Non-pigmented ciliary epithelial cell (primary cell): ENCODE data around the gene RPGRIP1L.

ENCODE experiments used
- DNase-seq: peaks from one replicate; pipeline ENCODE4 v3.0.0-alpha.2; 2010; ENCODE audit warnings: low read depth

RPGRIP1L gene

DNA sequence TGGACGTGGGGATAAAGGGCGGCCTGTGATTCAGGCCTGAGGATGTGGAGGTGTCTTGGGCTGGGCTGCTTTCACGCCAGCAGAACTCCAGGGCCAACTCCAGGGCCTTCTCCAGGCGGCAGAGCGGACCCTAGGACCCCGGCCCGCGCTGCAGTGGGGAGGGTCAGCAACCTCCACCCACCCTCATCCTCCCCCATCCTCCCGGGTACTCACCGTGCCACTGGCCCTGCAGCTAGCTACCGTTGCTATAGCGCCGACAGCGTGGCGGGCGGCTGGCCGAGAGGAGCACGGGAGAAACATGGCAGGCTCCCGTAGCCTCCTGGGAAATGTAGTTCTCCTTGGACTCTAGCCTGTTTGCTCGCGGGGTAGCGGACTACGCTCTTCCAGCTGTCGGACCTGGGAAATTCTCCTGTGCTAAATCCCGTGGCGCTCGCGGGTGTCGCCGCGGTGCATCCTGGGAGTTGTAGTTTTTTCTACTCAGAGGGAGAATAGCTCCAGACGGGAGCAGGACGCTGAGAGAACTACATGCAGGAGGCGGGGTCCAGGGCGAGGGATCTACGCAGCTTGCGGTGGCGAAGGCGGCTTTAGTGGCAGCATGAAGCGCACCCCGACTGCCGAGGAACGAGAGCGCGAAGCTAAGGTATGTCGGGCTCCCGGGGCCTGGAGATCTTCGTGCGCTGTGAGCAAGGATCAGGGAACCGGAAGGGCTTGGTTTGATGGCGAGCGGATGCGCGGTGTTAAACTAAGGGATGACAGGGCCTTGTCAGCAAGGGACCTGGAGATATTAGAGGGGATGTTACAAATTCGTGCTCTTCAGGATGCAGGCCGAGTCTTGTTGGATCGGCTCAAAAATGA lies at the start of gene RPGRIP1L, which contains the start of gene FTO:
RPGRIP1L (minus strand) TSS at position 270 of the 855 bp plus-strand sequence. CDS start 3,136 bp downstream, outside the sequence.
FTO (plus strand) TSS at position 567 of the 855 bp plus-strand sequence.
- DNase-seq: peak; percentile 98

DNA sequence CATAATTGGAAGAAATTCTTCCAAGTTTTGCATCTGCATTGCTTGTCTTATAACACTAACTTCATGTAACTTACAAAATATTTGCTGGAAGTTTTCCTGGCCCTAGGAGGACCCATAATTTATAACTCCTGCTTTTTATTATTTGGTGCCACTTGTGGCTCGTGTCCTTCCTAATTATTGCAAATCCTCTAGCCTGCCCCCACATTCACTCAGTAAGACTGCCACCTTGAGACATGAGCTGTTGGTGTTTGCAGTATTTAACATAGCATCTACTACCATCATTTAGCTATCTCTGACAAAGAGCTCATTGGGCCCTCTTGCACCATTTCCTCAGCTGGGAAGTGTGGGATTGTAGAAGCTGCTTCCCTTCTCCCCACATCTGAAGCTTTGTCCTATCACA lies 49.8 kb upstream of the RPGRIP1L start:
- no peak for DNase-seq

DNA sequence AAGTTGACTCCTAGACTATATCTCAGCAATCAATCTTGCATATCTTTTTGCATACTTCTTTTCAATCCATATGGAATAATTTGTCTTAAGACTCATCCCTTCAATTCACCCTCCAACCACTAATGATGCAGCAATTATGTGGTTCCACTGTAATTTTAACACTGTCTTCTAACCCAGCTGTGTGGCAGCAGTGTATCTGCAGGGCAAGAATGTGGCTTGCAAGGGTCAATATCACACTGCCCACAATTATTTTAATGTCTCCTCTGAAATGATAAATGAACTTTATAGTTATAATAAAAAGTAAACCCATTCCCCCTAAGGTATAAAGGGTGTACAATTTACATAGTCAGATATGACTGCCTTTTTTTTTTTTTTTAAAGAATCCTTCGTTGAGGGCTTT lies 48.9 kb upstream of the RPGRIP1L start:
- DNase-seq: no peak

DNA sequence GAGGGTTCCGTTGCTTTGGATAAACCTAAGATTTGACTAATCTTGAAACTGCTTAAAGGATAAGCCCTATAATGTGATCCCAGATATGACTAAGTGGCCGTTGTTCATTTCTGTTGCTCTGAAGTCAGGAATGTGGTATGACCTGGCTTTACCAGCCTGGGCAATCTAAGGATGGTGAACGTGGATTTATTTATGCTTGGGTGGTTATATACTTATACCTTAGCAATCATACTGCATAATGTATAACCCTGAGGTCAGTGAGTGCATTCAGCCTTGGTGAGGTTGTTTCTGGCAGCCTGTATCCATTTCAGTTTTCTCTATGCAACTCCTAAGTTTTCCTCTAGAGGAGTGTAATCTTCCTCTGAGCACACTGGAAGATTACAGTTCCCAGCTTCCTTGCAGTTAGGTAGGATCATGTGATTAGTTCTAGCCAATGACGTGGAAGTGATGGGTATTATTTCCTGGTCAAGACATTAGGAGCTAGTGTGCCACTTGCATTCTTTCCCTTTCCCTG lies 42.2 kb upstream of the RPGRIP1L start:
- no peak for DNase-seq

GRCh38 chr16:53745086-53745485 lies 41.4 kb upstream of the RPGRIP1L start:
- no peak for DNase-seq

GRCh38 chr16:53744449-53744848 lies 40.8 kb upstream of the RPGRIP1L start:
- no peak for DNase-seq

DNA sequence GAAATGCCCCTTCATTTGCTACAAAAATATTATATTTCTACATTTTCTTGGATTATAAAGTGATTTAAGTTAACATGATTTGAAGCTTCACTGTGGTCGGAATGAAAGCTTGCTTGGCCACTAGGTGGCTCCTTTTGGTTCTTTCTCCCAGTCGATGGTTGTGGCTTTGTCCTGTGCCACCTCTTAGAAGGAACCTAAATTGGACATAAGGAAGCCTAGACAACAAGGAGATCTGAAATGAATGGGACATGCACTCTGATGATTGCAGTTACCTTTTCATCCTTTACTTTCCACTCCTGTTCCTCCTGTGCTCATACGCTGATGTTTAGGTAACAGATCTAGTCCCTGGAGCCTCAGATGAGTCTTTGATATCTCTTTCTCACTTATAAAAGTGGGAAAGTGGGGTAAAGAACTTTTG lies 39.5 kb upstream of the RPGRIP1L start:
- DNase-seq: no peak

DNA sequence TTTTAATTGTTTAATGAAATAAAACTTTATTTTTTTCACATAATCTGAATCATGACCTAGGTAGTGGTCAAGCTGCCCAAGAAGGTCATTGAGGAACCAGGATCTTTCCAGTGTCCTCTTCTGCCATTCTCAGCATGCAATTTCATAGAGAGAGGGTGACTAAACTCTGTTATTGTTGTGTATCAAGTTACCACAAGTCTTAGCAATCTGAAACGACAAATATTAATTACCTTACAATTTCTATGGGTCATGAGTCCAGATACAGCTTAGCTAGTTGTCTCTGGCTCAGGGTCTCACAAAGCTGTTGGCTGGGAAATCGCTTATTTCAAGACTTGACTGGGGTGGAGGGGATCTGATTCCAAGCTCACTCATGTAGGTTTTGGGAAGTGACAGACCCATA lies 37.9 kb upstream of the RPGRIP1L start:
- no peak for DNase-seq

DNA sequence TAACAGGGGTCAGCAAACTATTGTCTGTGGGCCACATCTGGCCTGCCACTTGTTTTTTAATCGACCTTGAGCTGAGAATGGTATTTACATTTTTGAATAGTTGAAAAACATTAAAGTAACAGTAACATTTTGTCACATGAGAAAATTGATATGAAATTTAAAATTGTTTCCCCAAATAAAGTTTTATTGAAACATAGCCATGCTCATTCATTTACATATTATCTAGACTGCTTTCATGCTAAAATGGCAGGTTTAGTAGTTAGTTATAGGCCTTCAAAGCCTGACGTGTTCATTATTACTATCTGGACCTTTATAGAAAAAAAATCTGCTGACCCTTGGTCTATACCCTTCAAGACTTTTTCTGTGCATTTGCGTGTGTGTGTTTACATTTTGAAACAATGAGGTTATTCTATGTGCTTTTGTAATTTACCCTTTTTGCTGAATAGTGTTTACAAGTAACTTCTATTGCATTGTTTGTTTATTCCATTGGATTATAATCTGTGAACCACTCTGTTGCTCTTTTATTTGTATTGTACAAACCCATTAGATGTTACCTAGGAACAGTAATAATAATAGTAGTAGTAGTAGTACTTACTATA lies 37.4 kb upstream of the RPGRIP1L start:
- DNase-seq: no peak

- no peak for DNase-seq
These were observed 36.8 kb upstream of the RPGRIP1L start for GRCh38 chr16:53740476-53740875.

GRCh38 chr16:53737552-53737951 lies 33.9 kb upstream of the RPGRIP1L start:
- DNase-seq: no peak

- no peak for DNase-seq
These were observed 32.6 kb upstream of the RPGRIP1L start for GRCh38 chr16:53736297-53736696.

GRCh38 chr16:53734908-53735307 lies 31.2 kb upstream of the RPGRIP1L start:
- DNase-seq: no peak

GRCh38 chr16:53732296-53732929 lies 28.8 kb upstream of the RPGRIP1L start:
- DNase-seq: no peak

- DNase-seq: no peak
These were observed 27.0 kb upstream of the RPGRIP1L start for GRCh38 chr16:53730693-53731092.

DNA sequence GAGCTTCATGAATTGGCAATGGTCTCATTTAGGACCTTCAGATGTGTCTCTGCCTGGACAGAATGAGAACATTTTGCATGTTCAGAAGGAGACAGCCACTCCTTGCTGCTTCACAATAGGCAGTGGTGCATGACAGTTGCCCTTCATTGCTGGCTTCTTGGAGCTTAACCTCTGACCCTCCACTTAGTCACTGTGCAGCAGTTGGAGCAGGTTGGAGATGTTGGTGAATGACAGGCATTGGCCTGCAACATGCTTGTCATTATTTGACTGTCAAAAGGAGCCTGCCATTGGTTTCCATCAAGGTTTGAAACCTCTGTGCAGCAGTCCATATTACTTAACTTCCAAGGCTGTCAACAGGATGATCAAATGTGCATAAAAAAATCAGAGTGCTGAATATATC lies 23.0 kb upstream of the RPGRIP1L start:
- DNase-seq: no peak

DNA sequence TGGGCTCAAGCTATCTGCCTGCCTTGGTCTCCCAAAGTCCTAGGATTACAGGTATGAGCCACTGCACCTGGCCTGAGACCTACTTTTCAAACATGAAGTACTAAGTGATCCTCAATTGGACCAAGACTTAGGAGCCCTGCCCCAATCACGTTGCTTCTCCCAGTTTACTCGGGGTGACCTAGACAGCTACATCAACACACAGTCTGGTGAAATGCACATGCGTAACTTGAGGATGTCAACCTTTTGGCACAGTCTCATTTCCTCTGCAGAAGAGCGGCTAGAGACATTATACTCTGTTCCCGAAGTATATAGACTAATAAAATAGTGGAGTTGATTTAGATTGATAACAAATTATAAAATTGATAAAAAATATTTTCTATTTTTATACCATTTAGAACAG lies 17.4 kb upstream of the RPGRIP1L start:
- no peak for DNase-seq

DNA sequence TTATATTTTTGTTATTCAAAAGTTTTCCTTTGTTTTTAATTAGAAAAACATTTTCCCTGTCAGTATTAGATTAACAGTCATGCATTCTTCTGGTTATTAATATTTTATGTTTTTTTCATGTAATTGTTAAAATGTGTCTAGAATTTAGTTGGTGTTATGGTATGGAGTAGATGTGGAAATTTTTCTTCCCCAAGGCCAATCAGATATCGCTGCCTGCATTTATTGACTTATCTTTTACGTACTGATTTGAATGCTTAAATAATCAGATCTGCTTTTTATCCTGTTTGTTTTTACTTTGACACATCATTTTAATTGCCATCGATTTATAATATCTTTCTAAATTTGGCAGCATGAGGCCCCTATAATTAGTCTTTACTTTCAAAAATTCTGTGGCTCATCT lies 13.9 kb upstream of the RPGRIP1L start:
- no peak for DNase-seq

GRCh38 chr16:53715023-53715384 lies 11.3 kb upstream of the RPGRIP1L start:
- no peak for DNase-seq

DNA sequence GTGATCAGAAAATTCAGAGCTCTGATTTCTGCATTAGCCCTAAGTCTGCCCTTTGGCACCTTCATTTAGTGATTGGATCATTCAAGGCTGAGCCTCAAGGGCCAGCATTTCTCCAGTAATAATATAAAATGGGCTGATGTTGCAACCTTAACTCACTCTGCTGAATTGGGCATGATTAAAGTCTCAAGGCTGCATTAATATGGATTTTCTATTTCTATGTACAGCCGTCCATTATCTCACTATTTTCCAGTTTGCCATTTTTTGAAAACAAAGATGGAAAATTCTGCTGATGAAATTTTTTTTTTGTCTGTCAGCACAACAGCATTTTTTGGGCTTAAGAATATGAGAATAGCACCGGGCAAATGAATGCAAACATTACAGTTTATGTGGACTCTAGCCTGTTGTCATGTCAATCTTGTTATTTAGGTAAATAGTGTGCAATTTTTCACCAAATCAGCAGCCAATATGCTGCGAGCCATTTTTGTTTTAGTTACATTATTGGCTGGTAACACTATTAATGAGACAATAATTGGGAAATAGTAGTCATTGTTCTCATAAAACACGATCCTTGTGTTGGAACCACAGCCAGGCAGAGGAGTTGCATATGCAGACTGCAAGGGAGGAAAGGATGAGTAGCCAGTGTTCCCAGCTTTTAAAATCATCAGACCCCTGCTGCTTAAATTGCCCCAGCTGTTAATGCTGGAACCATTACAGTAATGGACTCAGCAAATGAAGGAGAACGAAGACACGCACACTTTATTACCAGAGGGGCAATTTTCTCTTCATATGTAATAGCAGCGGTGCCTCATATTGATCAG lies 10.8 kb upstream of the RPGRIP1L start:
- DNase-seq: no peak

- DNase-seq: no peak
These were observed 9.9 kb upstream of the RPGRIP1L start for GRCh38 chr16:53713403-53714204.
